Measurements from ENCODE around the gene SIDT2.

The SIDT2 gene

GRCh38 chr11:117188620-117189081 lies 10.1 kb downstream of the SIDT2 start:
- no peaks in the 10 kb centered on the region for H3K27me3 ChIP-seq (ENCODE audit: control insufficient read depth, insufficient read depth, low read length, poor library complexity, severe bottlenecking)
- H3K4me1 ChIP-seq (ENCODE audit: control insufficient read depth, insufficient read depth, low read length) = no peaks in the 10 kb centered on the region
- WGBS, 2 experiments = 90 to 91% methylated on average over 20 of the region's 20 CpGs
- H3K4me3 ChIP-seq (ENCODE audit: insufficient read depth, low read depth, low read length) = no peak overlapping the region
- peaks cover 5% of the 10 kb centered on the region for H3K36me3 ChIP-seq (ENCODE audit: control insufficient read depth, insufficient read depth, low read length)
- no peaks in the 10 kb centered on the region for H3K9me3 ChIP-seq (ENCODE audit: control insufficient read depth, low read length)
- H3K27ac ChIP-seq (ENCODE audit: insufficient read depth, low read depth, low read length, poor library complexity, severe bottlenecking) = no peak overlapping the region

DNA sequence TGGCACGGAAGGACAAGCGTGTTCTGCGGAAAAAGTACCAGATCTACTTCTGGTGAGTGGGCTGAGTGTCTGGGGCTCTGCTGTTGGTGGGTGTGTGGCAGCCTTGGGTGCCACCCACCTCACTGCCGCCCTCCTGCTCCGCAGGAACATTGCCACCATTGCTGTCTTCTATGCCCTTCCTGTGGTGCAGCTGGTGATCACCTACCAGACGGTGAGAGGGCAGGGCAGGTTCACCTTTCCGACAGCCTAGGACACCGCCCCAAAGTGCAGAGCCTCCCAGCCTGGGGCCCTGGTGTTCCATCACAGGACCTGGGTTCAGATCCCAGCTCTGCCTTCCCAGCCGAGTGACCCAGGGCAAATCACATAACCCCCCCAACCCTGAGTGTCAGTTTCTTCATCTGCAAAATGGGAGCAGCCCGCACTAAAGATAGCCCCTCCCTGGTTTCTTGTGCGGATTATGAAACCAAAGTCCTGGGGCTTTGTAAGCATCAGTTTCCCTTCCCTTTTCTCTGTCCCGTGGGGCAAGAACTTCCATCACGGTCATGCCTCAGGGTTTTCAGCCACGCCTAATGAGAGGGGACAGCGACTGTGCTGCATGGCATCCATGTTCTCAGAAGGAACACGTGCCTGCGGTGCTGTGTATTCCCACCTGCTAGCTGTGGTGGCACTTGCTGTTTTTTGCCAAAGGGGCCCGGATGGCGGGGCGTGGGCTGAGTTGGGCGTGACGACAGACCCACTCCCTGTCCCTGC lies 10.8 kb downstream of the SIDT2 start:
- no peaks in the 10 kb centered on the region for H3K9me3 ChIP-seq (ENCODE audit: control insufficient read depth, low read length)
- H3K27me3 ChIP-seq (ENCODE audit: control insufficient read depth, insufficient read depth, low read length, poor library complexity, severe bottlenecking) = no peaks in the 10 kb centered on the region
- no peak overlapping the region for H3K27ac ChIP-seq (ENCODE audit: insufficient read depth, low read depth, low read length, poor library complexity, severe bottlenecking)
- peaks cover 5% of the 10 kb centered on the region for H3K36me3 ChIP-seq (ENCODE audit: control insufficient read depth, insufficient read depth, low read length)
- WGBS, 2 experiments = 95% methylated on average over 22 of the region's 22 CpGs
- H3K4me3 ChIP-seq (ENCODE audit: insufficient read depth, low read depth, low read length) = no peak overlapping the region
- no peaks in the 10 kb centered on the region for H3K4me1 ChIP-seq (ENCODE audit: control insufficient read depth, insufficient read depth, low read length)

DNA sequence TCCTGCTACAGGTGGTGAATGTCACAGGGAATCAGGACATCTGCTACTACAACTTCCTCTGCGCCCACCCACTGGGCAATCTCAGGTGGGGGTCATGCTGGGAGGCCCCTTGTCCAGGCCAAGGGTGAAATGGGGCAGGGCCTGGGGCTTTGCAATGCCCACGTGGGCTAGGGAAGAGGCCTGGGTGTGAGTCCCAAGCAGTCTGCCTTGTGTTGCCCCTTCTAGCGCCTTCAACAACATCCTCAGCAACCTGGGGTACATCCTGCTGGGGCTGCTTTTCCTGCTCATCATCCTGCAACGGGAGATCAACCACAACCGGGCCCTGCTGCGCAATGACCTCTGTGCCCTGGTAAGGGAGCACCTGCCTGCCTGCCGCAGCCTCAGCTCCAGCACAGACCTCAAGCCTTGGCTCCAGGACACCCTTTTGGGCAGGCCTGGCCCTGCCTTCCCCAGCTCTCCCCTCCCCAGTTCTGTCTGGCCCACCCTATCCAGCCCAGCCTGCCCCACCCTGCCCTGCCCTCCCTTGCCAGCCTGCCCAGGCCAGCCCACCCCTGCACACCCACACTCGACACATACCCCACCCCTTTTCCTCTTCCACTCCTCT lies 11.5 kb downstream of the SIDT2 start:
- no peaks in the 10 kb centered on the region for H3K27me3 ChIP-seq (ENCODE audit: control insufficient read depth, insufficient read depth, low read length, poor library complexity, severe bottlenecking)
- peaks cover 5% of the 10 kb centered on the region for H3K36me3 ChIP-seq (ENCODE audit: control insufficient read depth, insufficient read depth, low read length)
- H3K4me3 ChIP-seq (ENCODE audit: insufficient read depth, low read depth, low read length) = no peak overlapping the region
- 92 to 93% methylated on average over 8 of the region's 8 CpGs for WGBS, 2 experiments
- H3K27ac ChIP-seq (ENCODE audit: insufficient read depth, low read depth, low read length, poor library complexity, severe bottlenecking) = no peak overlapping the region
- no peaks in the 10 kb centered on the region for H3K9me3 ChIP-seq (ENCODE audit: control insufficient read depth, low read length)
- H3K4me1 ChIP-seq (ENCODE audit: control insufficient read depth, insufficient read depth, low read length) = no peaks in the 10 kb centered on the region

GRCh38 chr11:117191680-117192400 lies 13.3 kb downstream of the SIDT2 start:
- no peak overlapping the region for H3K4me3 ChIP-seq (ENCODE audit: insufficient read depth, low read depth, low read length)
- no peaks in the 10 kb centered on the region for H3K27me3 ChIP-seq (ENCODE audit: control insufficient read depth, insufficient read depth, low read length, poor library complexity, severe bottlenecking)
- H3K4me1 ChIP-seq (ENCODE audit: control insufficient read depth, insufficient read depth, low read length) = no peaks in the 10 kb centered on the region
- H3K36me3 ChIP-seq (ENCODE audit: control insufficient read depth, insufficient read depth, low read length) = peaks cover 5% of the 10 kb centered on the region
- no peak overlapping the region for H3K27ac ChIP-seq (ENCODE audit: insufficient read depth, low read depth, low read length, poor library complexity, severe bottlenecking)
- no peaks in the 10 kb centered on the region for H3K9me3 ChIP-seq (ENCODE audit: control insufficient read depth, low read length)
- 94 to 96% methylated on average over 26 of the region's 26 CpGs for WGBS, 2 experiments

DNA sequence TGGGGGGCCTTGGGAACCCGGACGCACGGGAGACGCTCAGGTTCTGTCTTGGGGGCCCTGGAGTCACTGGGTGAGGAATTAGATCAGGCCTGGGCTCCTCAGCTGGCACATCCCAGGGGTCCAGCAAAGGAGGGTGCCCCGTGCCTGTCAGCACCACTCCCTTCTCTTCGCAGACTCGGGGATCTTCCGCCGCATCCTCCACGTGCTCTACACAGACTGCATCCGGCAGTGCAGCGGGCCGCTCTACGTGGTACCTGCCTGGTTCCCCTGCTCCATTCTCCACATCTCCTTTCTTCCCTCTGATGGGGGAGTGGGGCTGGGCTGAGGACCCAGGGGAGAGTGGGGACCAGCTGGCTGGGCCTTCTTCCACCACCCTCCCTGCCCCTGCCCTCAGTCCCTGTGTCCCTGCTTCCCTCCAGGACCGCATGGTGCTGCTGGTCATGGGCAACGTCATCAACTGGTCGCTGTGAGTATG lies 13.9 kb downstream of the SIDT2 start:
- Histone ChIP-seq H3K27ac (ENCODE audit: insufficient read depth, low read depth, low read length, poor library complexity, severe bottlenecking) (no peak overlapping the region), H3K4me3 (ENCODE audit: insufficient read depth, low read depth, low read length) (no peak overlapping the region), H3K27me3 (ENCODE audit: control insufficient read depth, insufficient read depth, low read length, poor library complexity, severe bottlenecking) (no peaks in the 10 kb centered on the region), H3K4me1 (ENCODE audit: control insufficient read depth, insufficient read depth, low read length) (no peaks in the 10 kb centered on the region), H3K9me3 (ENCODE audit: control insufficient read depth, low read length) (no peaks in the 10 kb centered on the region), H3K36me3 (ENCODE audit: control insufficient read depth, insufficient read depth, low read length) (peaks cover 5% of the 10 kb centered on the region)
- WGBS, 2 experiments = 94% methylated on average over 17 of the region's 17 CpGs

DNA sequence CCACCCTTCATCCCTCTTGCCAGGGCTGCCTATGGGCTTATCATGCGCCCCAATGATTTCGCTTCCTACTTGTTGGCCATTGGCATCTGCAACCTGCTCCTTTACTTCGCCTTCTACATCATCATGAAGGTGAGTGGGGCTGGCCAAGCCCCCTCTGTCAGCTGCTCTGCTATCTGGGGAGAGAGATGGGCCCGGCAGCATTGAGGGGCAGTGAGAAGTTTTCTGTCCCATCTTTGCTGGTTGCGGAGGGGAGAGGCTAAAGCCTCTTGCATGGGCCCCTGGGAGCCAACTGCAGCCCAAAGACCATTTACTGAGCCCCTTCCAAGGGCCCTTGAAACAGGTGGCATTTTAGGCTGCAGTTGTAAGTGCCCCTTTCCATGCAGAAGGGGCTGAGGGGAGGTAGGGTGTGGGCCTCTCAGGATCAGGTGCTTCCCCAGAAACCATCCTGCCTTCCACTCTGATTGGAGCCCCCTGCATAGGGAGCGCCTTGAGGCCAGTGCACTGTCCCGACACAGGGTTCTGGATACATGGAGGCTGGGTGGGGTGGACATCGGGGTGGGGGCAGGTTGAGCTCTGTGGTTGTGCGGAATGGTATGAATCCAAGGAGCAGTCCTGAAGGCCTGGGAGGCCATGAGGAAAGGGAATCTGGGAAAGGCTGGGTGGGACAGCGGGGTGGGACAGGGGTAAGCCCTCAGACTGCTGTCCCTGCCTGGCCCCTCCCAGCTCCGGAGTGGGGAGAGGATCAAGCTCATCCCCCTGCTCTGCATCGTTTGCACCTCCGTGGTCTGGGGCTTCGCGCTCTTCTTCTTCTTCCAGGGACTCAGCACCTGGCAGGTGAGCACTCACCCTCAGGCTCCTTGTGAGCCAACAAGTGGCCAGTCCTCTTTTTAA lies 14.8 kb downstream of the SIDT2 start:
- Histone ChIP-seq H3K36me3 (ENCODE audit: control insufficient read depth, insufficient read depth, low read length) (peaks cover 5% of the 10 kb centered on the region), H3K27me3 (ENCODE audit: control insufficient read depth, insufficient read depth, low read length, poor library complexity, severe bottlenecking) (no peaks in the 10 kb centered on the region), H3K4me1 (ENCODE audit: control insufficient read depth, insufficient read depth, low read length) (peaks cover 8% of the 10 kb centered on the region), H3K27ac (ENCODE audit: insufficient read depth, low read depth, low read length, poor library complexity, severe bottlenecking) (no peak overlapping the region), H3K4me3 (ENCODE audit: insufficient read depth, low read depth, low read length) (no peak overlapping the region), H3K9me3 (ENCODE audit: control insufficient read depth, low read length) (no peaks in the 10 kb centered on the region)
- WGBS, 2 experiments = 94 to 96% methylated on average over 15 of the region's 15 CpGs

- WGBS, 2 experiments = 86 to 87% methylated on average over 5 of the region's 5 CpGs
- H3K4me3 ChIP-seq (ENCODE audit: insufficient read depth, low read depth, low read length) = no peak overlapping the region
- no peaks in the 10 kb centered on the region for H3K9me3 ChIP-seq (ENCODE audit: control insufficient read depth, low read length)
- peaks cover 16% of the 10 kb centered on the region for H3K4me1 ChIP-seq (ENCODE audit: control insufficient read depth, insufficient read depth, low read length)
- no peaks in the 10 kb centered on the region for H3K27me3 ChIP-seq (ENCODE audit: control insufficient read depth, insufficient read depth, low read length, poor library complexity, severe bottlenecking)
- H3K36me3 ChIP-seq (ENCODE audit: control insufficient read depth, insufficient read depth, low read length) = peaks cover 5% of the 10 kb centered on the region
- no peak overlapping the region for H3K27ac ChIP-seq (ENCODE audit: insufficient read depth, low read depth, low read length, poor library complexity, severe bottlenecking)
Observed at GRCh38 chr11:117194267-117194666, 15.7 kb downstream of the SIDT2 start.

- 90 to 95% methylated on average over 4 of the region's 4 CpGs for WGBS, 2 experiments
- no peaks in the 10 kb centered on the region for H3K9me3 ChIP-seq (ENCODE audit: control insufficient read depth, low read length)
- H3K27ac ChIP-seq (ENCODE audit: insufficient read depth, low read depth, low read length, poor library complexity, severe bottlenecking) = no peak overlapping the region
- no peak overlapping the region for H3K4me3 ChIP-seq (ENCODE audit: insufficient read depth, low read depth, low read length)
- H3K4me1 ChIP-seq (ENCODE audit: control insufficient read depth, insufficient read depth, low read length) = peaks cover 26% of the 10 kb centered on the region
- H3K27me3 ChIP-seq (ENCODE audit: control insufficient read depth, insufficient read depth, low read length, poor library complexity, severe bottlenecking) = no peaks in the 10 kb centered on the region
- H3K36me3 ChIP-seq (ENCODE audit: control insufficient read depth, insufficient read depth, low read length) = peaks cover 5% of the 10 kb centered on the region
Observed at GRCh38 chr11:117195258-117195657, 16.7 kb downstream of the SIDT2 start.

DNA sequence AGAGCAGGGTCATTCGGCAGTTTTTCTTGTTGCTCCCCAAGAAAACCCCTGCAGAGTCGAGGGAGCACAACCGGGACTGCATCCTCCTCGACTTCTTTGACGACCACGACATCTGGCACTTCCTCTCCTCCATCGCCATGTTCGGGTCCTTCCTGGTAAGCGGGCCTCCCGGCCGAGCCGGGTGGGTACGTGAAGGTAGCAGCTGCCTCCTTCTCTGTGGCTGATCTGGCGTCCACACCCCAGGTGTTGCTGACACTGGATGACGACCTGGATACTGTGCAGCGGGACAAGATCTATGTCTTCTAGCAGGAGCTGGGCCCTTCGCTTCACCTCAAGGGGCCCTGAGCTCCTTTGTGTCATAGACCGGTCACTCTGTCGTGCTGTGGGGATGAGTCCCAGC lies 17.2 kb downstream of the SIDT2 start:
- H3K36me3 ChIP-seq (ENCODE audit: control insufficient read depth, insufficient read depth, low read length) = peaks cover 5% of the 10 kb centered on the region
- 95% methylated on average over 19 of the region's 19 CpGs for WGBS, 2 experiments
- peaks cover 31% of the 10 kb centered on the region for H3K4me1 ChIP-seq (ENCODE audit: control insufficient read depth, insufficient read depth, low read length)
- H3K9me3 ChIP-seq (ENCODE audit: control insufficient read depth, low read length) = no peaks in the 10 kb centered on the region
- no peak overlapping the region for H3K27ac ChIP-seq (ENCODE audit: insufficient read depth, low read depth, low read length, poor library complexity, severe bottlenecking)
- no peak overlapping the region for H3K4me3 ChIP-seq (ENCODE audit: insufficient read depth, low read depth, low read length)
- no peaks in the 10 kb centered on the region for H3K27me3 ChIP-seq (ENCODE audit: control insufficient read depth, insufficient read depth, low read length, poor library complexity, severe bottlenecking)
